Ectodermal cell (in vitro differentiated cells): ENCODE measurements around the gene APBA2.
"Not testable (repeated sequence)": the region's sequence is repeated elsewhere in the genome, so short reads cannot be mapped to it uniquely, and the experiment has no call there.

ENCODE experiments used
- H3K27ac ChIP-seq: 2 replicates; pipeline ENCODE4 v1.7.0; 2013; ENCODE audit warnings: mild to moderate bottlenecking, low read depth, low read length; ENCODE audit not compliant: insufficient read depth, poor library complexity, severe bottlenecking
- H3K27me3 ChIP-seq: 2 replicates; pipeline ENCODE4 v1.7.0; 2013; ENCODE audit warnings: mild to moderate bottlenecking, low read length; ENCODE audit not compliant: insufficient read depth, control insufficient read depth, poor library complexity, severe bottlenecking
- H3K36me3 ChIP-seq: one replicate; pipeline ENCODE4 v1.7.0; 2013; ENCODE audit warnings: low read length; ENCODE audit not compliant: control insufficient read depth, insufficient read depth
- H3K4me1 ChIP-seq: one replicate; pipeline ENCODE4 v1.7.0; 2013; ENCODE audit warnings: low read length; ENCODE audit not compliant: control insufficient read depth, insufficient read depth
- H3K4me3 ChIP-seq: 2 replicates; pipeline ENCODE4 v1.7.0; 2013; ENCODE audit warnings: low read depth, low read length, control low read depth; ENCODE audit not compliant: insufficient read depth
- H3K9me3 ChIP-seq: 2 replicates; pipeline ENCODE4 v1.7.0; 2013; ENCODE audit warnings: mild to moderate bottlenecking, low read length, moderate library complexity; ENCODE audit not compliant: control insufficient read depth
- WGBS, 2 experiments: methylation state at CpG; one replicate each; pipeline ENCODE4 v1.1.7; 2013; ENCODE audit warnings: missing lambda C conversion rate in 2 of 2; 5-methylcytosine and 5-hydroxymethylcytosine counted together

The APBA2 gene

GRCh38 chr15:29039466-29040369 lies 153.9 kb downstream of the APBA2 start:
- peak overlapping the region; percentile 81 for H3K27ac ChIP-seq

GRCh38 chr15:29040370-29040751 lies 154.6 kb downstream of the APBA2 start:
- WGBS, 2 experiments, result 43 to 47% methylated on average over 8 of the region's 8 CpGs

More at GRCh38 chr15:29039466-29040369, 153.9 kb downstream of the APBA2 start:
- Histone ChIP-seq H3K27me3 (no peaks in the 10 kb centered on the region), H3K4me1 (peaks cover 19% of the 10 kb centered on the region), H3K9me3 (no peaks in the 10 kb centered on the region), H3K36me3 (no peaks in the 10 kb centered on the region), H3K4me3 (no peak overlapping the region)
- WGBS, 2 experiments, result 78 to 84% methylated on average over 13 of the region's 13 CpGs

GRCh38 chr15:29043736-29044502 lies 158.1 kb downstream of the APBA2 start:
- 95 to 97% methylated on average over 9 of the region's 9 CpGs for WGBS, 2 experiments
- Histone ChIP-seq H3K27me3 (no peaks in the 10 kb centered on the region), H3K9me3 (no peaks in the 10 kb centered on the region), H3K4me1 (peaks cover 16% of the 10 kb centered on the region), H3K36me3 (no peaks in the 10 kb centered on the region), H3K27ac (no peak overlapping the region), H3K4me3 (no peak overlapping the region)

More at GRCh38 chr15:29040370-29040751, 154.6 kb downstream of the APBA2 start:
- H3K9me3 ChIP-seq, result no peaks in the 10 kb centered on the region
- H3K27ac ChIP-seq, result peak overlapping the region; percentile 81
- H3K4me3 ChIP-seq, result no peak overlapping the region
- H3K27me3 ChIP-seq, result no peaks in the 10 kb centered on the region
- H3K36me3 ChIP-seq, result no peaks in the 10 kb centered on the region
- H3K4me1 ChIP-seq, result peaks cover 19% of the 10 kb centered on the region

GRCh38 chr15:29044503-29044901 lies 158.7 kb downstream of the APBA2 start:
- Histone ChIP-seq H3K4me1 (peaks cover 11% of the 10 kb centered on the region), H3K9me3 (no peaks in the 10 kb centered on the region), H3K27me3 (no peaks in the 10 kb centered on the region), H3K36me3 (no peaks in the 10 kb centered on the region), H3K4me3 (no peak overlapping the region), H3K27ac (no peak overlapping the region)
- WGBS, 2 experiments, result 64% methylated on average over 1 of the region's 1 CpG; no CpG with 5 or more reads in 1 of the 2 experiments

GRCh38 chr15:29045161-29045560 lies 159.4 kb downstream of the APBA2 start:
- not testable (repeated sequence) for H3K27ac ChIP-seq, H3K4me3 ChIP-seq, H3K36me3 ChIP-seq, H3K4me1 ChIP-seq, H3K9me3 ChIP-seq, H3K27me3 ChIP-seq
- WGBS, 2 experiments, result 95 to 96% methylated on average over 7 of the region's 7 CpGs

GRCh38 chr15:29045717-29046116 lies 159.9 kb downstream of the APBA2 start:
- no peak overlapping the region for H3K27ac ChIP-seq
- no peaks in the 10 kb centered on the region for H3K36me3 ChIP-seq
- H3K9me3 ChIP-seq, result no peaks in the 10 kb centered on the region
- peaks cover 4% of the 10 kb centered on the region for H3K4me1 ChIP-seq
- no peaks in the 10 kb centered on the region for H3K27me3 ChIP-seq
- WGBS, 2 experiments, result 84 to 93% methylated on average over 3 of the region's 3 CpGs
- H3K4me3 ChIP-seq, result no peak overlapping the region

- Histone ChIP-seq H3K27ac (no peak overlapping the region), H3K27me3 (no peaks in the 10 kb centered on the region), H3K36me3 (no peaks in the 10 kb centered on the region), H3K4me1 (peaks cover 4% of the 10 kb centered on the region), H3K9me3 (no peaks in the 10 kb centered on the region), H3K4me3 (no peak overlapping the region)
- WGBS, 2 experiments, result 83 to 85% methylated on average over 4 of the region's 4 CpGs
Measured at GRCh38 chr15:29046281-29046810, 160.6 kb downstream of the APBA2 start.

- Histone ChIP-seq H3K36me3 (no peaks in the 10 kb centered on the region), H3K27ac (no peak overlapping the region), H3K9me3 (no peaks in the 10 kb centered on the region), H3K4me3 (no peak overlapping the region), H3K27me3 (no peaks in the 10 kb centered on the region), H3K4me1 (peaks cover 4% of the 10 kb centered on the region)
- WGBS, 2 experiments, result 86 to 91% methylated on average over 5 of the region's 5 CpGs
Measured at GRCh38 chr15:29046977-29047376, 161.2 kb downstream of the APBA2 start.

GRCh38 chr15:29048011-29048410 lies 162.2 kb downstream of the APBA2 start:
- H3K9me3 ChIP-seq, result no peaks in the 10 kb centered on the region
- H3K4me3 ChIP-seq, result no peak overlapping the region
- no peaks in the 10 kb centered on the region for H3K27me3 ChIP-seq
- H3K36me3 ChIP-seq, result no peaks in the 10 kb centered on the region
- H3K4me1 ChIP-seq, result peaks cover 4% of the 10 kb centered on the region
- 89 to 95% methylated on average over 9 of the region's 9 CpGs for WGBS, 2 experiments
- H3K27ac ChIP-seq, result no peak overlapping the region

- H3K27me3 ChIP-seq, result no peaks in the 10 kb centered on the region
- H3K4me3 ChIP-seq, result no peak overlapping the region
- 95 to 97% methylated on average over 6 of the region's 6 CpGs for WGBS, 2 experiments
- no peak overlapping the region for H3K27ac ChIP-seq
- peaks cover 5% of the 10 kb centered on the region for H3K36me3 ChIP-seq
- no peaks in the 10 kb centered on the region for H3K9me3 ChIP-seq
- H3K4me1 ChIP-seq, result no peaks in the 10 kb centered on the region
Measured at GRCh38 chr15:29050870-29051269, 165.1 kb downstream of the APBA2 start.
